ENCODE measurements around the gene UVRAG.

- TF ChIP-seq SMC3 (IDR thresholded peaks at IDR 0.05; ENCODE audit: low read depth, low read length) (no peak), CTCF (conservative IDR thresholded peaks at IDR 0.05; ENCODE audit: low read depth, low read length) (no peak), RAD21 (IDR thresholded peaks at IDR 0.05; ENCODE audit: low read length) (no peak), MAFK (IDR thresholded peaks at IDR 0.05; ENCODE audit: low read depth, low read length) (no peak), CEBPB (IDR thresholded peaks at IDR 0.05; ENCODE audit: low read depth, low read length) (no peak), POLR2A (IDR thresholded peaks at IDR 0.05; ENCODE audit: low read depth, low read length) (no peak)
Measured at GRCh38 chr11:75981546-75981945, 166.5 kb downstream of the UVRAG start.

Measured in IMR-90 (cell line).